Measurements from ENCODE around the gene GIPR. TPM values are rescaled to one million over a fixed set of nuclear protein-coding genes. Genes with fewer than 3 reads are reported as not detected.

The GIPR gene
- total and polyA plus RNA-seq, 2 of the 13 experiments (the other 11 are each of a cell fraction or from before 2014, with no cell fraction given) = 0.15 to 1.2 TPM

- TF ChIP-seq, protein P1, sequence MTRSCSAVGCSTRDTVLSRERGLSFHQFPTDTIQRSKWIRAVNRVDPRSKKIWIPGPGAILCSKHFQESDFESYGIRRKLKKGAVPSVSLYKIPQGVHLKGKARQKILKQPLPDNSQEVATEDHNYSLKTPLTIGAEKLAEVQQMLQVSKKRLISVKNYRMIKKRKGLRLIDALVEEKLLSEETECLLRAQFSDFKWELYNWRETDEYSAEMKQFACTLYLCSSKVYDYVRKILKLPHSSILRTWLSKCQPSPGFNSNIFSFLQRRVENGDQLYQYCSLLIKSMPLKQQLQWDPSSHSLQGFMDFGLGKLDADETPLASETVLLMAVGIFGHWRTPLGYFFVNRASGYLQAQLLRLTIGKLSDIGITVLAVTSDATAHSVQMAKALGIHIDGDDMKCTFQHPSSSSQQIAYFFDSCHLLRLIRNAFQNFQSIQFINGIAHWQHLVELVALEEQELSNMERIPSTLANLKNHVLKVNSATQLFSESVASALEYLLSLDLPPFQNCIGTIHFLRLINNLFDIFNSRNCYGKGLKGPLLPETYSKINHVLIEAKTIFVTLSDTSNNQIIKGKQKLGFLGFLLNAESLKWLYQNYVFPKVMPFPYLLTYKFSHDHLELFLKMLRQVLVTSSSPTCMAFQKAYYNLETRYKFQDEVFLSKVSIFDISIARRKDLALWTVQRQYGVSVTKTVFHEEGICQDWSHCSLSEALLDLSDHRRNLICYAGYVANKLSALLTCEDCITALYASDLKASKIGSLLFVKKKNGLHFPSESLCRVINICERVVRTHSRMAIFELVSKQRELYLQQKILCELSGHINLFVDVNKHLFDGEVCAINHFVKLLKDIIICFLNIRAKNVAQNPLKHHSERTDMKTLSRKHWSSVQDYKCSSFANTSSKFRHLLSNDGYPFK (CRISPR knock-in tag; IDR thresholded peaks at IDR 0.05; ENCODE audit: borderline replicate concordance) = no peak
- TF ChIP-seq EP300 (IDR thresholded peaks at IDR 0.05; ENCODE audit: low read depth in 2 of 2, low read length in 2 of 2) (0 out of 4 replicates have a peak, but pooled peaks of 1 of the 2 experiments have one; percentile 10), EP300 (CRISPR knock-in tag; IDR thresholded peaks at IDR 0.05; ENCODE audit: borderline replicate concordance) (no peak), NR0B2 (CRISPR knock-in tag; IDR thresholded peaks at IDR 0.05) (no peak), ZNF775 (CRISPR knock-in tag; IDR thresholded peaks at IDR 0.05; ENCODE audit: borderline replicate concordance) (no peak), TMF1 (CRISPR knock-in tag; IDR thresholded peaks at IDR 0.05; ENCODE audit: low read depth) (no peak), ZSCAN31 (CRISPR knock-in tag; IDR thresholded peaks at IDR 0.05; ENCODE audit: low read depth) (peak; percentile 92), ISL2 (CRISPR knock-in tag; IDR thresholded peaks at IDR 0.05) (no peak; the same call in 1 of the 2 replicates), ZNF720 (CRISPR knock-in tag; IDR thresholded peaks at IDR 0.05) (no peak), SPEN (CRISPR knock-in tag; IDR thresholded peaks at IDR 0.05; ENCODE audit: low read depth) (peak; percentile 66; the same call in 1 of the 2 replicates), ZNF138 (CRISPR knock-in tag; IDR thresholded peaks at IDR 0.05; ENCODE audit: low read depth) (no peak), ZNF484 (CRISPR knock-in tag; IDR thresholded peaks at IDR 0.05; ENCODE audit: borderline replicate concordance, low read depth) (no peak), FOXA1 (IDR thresholded peaks at IDR 0.05) (no peak), FOXA1 (CRISPR knock-in tag; IDR thresholded peaks at IDR 0.05) (peak; percentile 59), SIN3A (IDR thresholded peaks at IDR 0.05; ENCODE audit: borderline replicate concordance, low read depth, low read length) (0 out of 2 replicates have a peak, but pooled peaks have one; percentile 1), ZFP90 (CRISPR knock-in tag; IDR thresholded peaks at IDR 0.05; ENCODE audit: borderline replicate concordance) (no peak), SP5 (CRISPR knock-in tag; IDR thresholded peaks at IDR 0.05; ENCODE audit: borderline replicate concordance, low read depth) (0 out of 2 replicates have a peak, but pooled peaks have one; percentile 5), E2F1 (CRISPR knock-in tag; IDR thresholded peaks at IDR 0.05) (no peak), KLF9 (CRISPR knock-in tag; IDR thresholded peaks at IDR 0.05; ENCODE audit: low read depth) (no peak)
- TF ChIP-seq, protein P2, sequence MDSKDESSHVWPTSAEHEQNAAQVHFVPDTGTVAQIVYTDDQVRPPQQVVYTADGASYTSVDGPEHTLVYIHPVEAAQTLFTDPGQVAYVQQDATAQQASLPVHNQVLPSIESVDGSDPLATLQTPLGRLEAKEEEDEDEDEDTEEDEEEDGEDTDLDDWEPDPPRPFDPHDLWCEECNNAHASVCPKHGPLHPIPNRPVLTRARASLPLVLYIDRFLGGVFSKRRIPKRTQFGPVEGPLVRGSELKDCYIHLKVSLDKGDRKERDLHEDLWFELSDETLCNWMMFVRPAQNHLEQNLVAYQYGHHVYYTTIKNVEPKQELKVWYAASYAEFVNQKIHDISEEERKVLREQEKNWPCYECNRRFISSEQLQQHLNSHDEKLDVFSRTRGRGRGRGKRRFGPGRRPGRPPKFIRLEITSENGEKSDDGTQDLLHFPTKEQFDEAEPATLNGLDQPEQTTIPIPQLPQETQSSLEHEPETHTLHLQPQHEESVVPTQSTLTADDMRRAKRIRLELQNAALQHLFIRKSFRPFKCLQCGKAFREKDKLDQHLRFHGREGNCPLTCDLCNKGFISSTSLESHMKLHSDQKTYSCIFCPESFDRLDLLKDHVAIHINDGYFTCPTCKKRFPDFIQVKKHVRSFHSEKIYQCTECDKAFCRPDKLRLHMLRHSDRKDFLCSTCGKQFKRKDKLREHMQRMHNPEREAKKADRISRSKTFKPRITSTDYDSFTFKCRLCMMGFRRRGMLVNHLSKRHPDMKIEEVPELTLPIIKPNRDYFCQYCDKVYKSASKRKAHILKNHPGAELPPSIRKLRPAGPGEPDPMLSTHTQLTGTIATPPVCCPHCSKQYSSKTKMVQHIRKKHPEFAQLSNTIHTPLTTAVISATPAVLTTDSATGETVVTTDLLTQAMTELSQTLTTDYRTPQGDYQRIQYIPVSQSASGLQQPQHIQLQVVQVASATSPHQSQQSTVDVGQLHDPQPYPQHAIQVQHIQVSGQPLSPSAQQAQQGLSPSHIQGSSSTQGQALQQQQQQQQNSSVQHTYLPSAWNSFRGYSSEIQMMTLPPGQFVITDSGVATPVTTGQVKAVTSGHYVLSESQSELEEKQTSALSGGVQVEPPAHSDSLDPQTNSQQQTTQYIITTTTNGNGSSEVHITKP (CRISPR knock-in tag; IDR thresholded peaks at IDR 0.05; ENCODE audit: low read depth) = no peak
- TF ChIP-seq, protein P3, sequence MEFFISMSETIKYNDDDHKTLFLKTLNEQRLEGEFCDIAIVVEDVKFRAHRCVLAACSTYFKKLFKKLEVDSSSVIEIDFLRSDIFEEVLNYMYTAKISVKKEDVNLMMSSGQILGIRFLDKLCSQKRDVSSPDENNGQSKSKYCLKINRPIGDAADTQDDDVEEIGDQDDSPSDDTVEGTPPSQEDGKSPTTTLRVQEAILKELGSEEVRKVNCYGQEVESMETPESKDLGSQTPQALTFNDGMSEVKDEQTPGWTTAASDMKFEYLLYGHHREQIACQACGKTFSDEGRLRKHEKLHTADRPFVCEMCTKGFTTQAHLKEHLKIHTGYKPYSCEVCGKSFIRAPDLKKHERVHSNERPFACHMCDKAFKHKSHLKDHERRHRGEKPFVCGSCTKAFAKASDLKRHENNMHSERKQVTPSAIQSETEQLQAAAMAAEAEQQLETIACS (CRISPR knock-in tag; IDR thresholded peaks at IDR 0.05) = no peak
These were observed 13.5 kb downstream of the GIPR start (continued) for GRCh38 chr19:45681391-45682015.
